RWPE2 (cell line): ENCODE measurements around the gene AOC1.
A peak's percentile ranks its signal among the peaks of the same experiment; 100 is the strongest.

Source experiments
- ATAC-seq: fragments of 200-7000 bp; cut with Tn5 transposase; 3 replicates; pipeline ENCODE4 v1.9.1; 2021; ENCODE audit warnings: low read depth
- DNase-seq: peaks from one replicate; pipeline ENCODE4 v3.0.0-alpha.2; 2020; ENCODE audit warnings: low spot score
- H3K27ac ChIP-seq: fragments of 450-650 bp; 2 replicates; pipeline ENCODE4 v1.5.1; 2017; ENCODE audit warnings: mild to moderate bottlenecking; ENCODE audit not compliant: poor library complexity, severe bottlenecking
- H3K27me3 ChIP-seq: fragments of 250-450 bp; sonication (Bioruptor Pico); 2 replicates; pipeline ENCODE4 v1.5.1; 2021; ENCODE audit warnings: mild to moderate bottlenecking, moderate library complexity; ENCODE audit not compliant: insufficient read depth, poor library complexity, severe bottlenecking
- H3K36me3 ChIP-seq: fragments of 250-450 bp; sonication (Bioruptor Pico); 2 replicates; pipeline ENCODE4 v1.5.1; 2020; ENCODE audit warnings: low read depth, mild to moderate bottlenecking, moderate library complexity
- H3K4me1 ChIP-seq: fragments of 250-450 bp; sonication (Bioruptor Pico); 2 replicates; pipeline ENCODE4 v1.5.1; 2021; ENCODE audit warnings: mild to moderate bottlenecking, moderate library complexity; ENCODE audit not compliant: insufficient read depth, poor library complexity, severe bottlenecking
- H3K4me3 ChIP-seq: fragments of 250-450 bp; sonication (Bioruptor Pico); 2 replicates; pipeline ENCODE4 v1.5.1; 2021; ENCODE audit warnings: mild to moderate bottlenecking, moderate library complexity; ENCODE audit not compliant: severe bottlenecking
- H3K9me3 ChIP-seq: fragments of 250-450 bp; sonication (Bioruptor Pico); 2 replicates; pipeline ENCODE4 v1.5.1; 2021; ENCODE audit warnings: mild to moderate bottlenecking, moderate library complexity; ENCODE audit not compliant: severe bottlenecking
- TF ChIP-seq, protein P1 (sequence below): fragments of 450-650 bp; IDR thresholded peaks from one replicate; pipeline ENCODE4 v1.5.1; 2017; ENCODE audit warnings: mild to moderate bottlenecking, moderate library complexity; ENCODE audit not compliant: poor library complexity, severe bottlenecking

AOC1 gene

DNA sequence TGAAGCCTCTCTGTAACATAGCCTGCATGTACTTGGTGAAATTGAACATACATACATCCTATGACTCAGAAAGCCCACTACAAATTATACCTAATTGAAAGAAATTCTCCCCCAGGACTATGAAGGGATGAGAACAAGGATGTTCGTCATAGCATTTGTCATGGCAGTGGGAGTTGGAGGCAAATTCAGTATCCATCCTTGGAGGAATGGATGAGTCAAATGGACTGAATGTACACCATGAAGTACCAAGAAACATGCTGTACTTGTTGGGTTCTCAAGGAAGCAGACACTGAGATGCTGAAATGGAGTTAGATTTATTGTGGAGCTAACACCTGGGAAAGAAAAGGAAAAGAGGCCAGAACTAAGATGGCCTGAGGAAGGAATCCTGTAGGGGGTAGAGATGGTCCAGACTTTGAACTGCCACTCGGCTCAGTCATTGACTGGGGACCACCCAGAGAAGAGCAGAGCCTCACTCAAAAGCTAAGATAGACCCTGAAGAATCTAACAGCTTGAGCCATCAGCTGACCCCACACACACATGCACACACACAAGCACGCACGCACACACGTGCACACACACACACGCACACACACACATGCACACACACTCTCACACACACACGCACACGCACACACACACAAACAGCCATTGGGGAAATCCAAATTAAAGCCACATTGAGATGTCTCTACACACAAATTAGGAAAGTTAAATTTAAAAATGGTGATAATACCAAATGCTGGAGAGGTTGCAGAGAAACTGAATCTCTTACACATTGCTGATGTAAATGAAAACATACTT lies 22.3 kb downstream of the AOC1 start:
- H3K27ac ChIP-seq, result no peak overlapping the region
- ATAC-seq (no peak), DNase-seq (no peak)
- H3K27me3 ChIP-seq, result no peaks in the 10 kb centered on the region
- H3K36me3 ChIP-seq, result no peaks in the 10 kb centered on the region
- peaks cover 2% of the 10 kb centered on the region for H3K9me3 ChIP-seq
- H3K4me1 ChIP-seq, result peaks cover 8% of the 10 kb centered on the region
- no peak overlapping the region for H3K4me3 ChIP-seq
- TF ChIP-seq, protein P1, sequence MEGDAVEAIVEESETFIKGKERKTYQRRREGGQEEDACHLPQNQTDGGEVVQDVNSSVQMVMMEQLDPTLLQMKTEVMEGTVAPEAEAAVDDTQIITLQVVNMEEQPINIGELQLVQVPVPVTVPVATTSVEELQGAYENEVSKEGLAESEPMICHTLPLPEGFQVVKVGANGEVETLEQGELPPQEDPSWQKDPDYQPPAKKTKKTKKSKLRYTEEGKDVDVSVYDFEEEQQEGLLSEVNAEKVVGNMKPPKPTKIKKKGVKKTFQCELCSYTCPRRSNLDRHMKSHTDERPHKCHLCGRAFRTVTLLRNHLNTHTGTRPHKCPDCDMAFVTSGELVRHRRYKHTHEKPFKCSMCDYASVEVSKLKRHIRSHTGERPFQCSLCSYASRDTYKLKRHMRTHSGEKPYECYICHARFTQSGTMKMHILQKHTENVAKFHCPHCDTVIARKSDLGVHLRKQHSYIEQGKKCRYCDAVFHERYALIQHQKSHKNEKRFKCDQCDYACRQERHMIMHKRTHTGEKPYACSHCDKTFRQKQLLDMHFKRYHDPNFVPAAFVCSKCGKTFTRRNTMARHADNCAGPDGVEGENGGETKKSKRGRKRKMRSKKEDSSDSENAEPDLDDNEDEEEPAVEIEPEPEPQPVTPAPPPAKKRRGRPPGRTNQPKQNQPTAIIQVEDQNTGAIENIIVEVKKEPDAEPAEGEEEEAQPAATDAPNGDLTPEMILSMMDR, result no peak

DNA sequence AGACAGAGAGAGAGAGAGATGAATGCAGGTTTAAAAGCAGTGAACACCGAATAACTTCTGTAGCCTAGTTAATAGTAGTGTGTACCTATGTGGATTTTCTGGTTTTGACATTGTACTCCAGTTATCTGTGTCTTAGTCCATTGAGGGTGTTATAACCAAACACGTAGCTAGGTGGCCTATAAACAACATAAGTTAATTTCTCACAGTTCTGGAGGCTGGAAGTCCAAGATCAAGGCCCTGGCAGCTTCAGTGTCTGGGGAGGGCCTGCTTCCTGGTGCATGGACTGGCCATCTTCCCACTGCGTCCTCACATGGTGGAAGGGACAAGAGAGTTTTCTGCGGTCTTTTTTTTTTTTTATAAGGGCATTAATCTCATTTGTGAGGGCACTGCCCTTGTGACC lies 23.5 kb downstream of the AOC1 start:
- TF ChIP-seq, protein P1, result no peak
- no peak overlapping the region for H3K4me3 ChIP-seq
- H3K36me3 ChIP-seq, result no peaks in the 10 kb centered on the region
- no peak for DNase-seq
- no peaks in the 10 kb centered on the region for H3K27me3 ChIP-seq
- ATAC-seq, result peak; percentile 39; the same call in 1 of the 3 replicates
- H3K27ac ChIP-seq, result no peak overlapping the region
- peaks cover 8% of the 10 kb centered on the region for H3K4me1 ChIP-seq
- peaks cover 2% of the 10 kb centered on the region for H3K9me3 ChIP-seq

- peaks cover 2% of the 10 kb centered on the region for H3K9me3 ChIP-seq
- ATAC-seq (peak; percentile 67), DNase-seq (no peak)
- no peak overlapping the region for H3K4me3 ChIP-seq
- TF ChIP-seq, protein P1, result peak; percentile 48
- H3K4me1 ChIP-seq, result peaks cover 8% of the 10 kb centered on the region
- H3K27ac ChIP-seq, result no peak overlapping the region
- H3K36me3 ChIP-seq, result no peaks in the 10 kb centered on the region
- H3K27me3 ChIP-seq, result no peaks in the 10 kb centered on the region
Measured at GRCh38 chr7:150876817-150877526, 24.7 kb downstream of the AOC1 start.

DNA sequence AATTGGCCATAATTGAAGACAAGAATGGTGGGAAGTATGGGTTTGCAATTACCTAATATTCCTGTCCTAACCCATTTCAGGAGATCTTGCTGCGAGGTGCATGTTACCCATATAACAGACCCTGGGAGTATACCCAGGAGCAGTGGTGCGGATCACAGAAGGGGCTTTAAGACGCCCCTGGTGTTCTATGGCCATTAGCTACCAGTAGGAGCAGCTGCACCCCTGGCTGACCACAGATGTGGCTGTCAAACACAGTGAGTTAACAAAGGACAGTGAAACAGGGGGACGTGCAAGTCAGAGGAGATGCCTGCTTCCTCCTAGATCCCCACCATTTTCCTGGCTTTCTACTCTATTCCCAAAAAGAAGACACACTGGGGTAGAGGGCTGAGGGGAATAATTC lies 25.2 kb downstream of the AOC1 start:
- DNase-seq (no peak), ATAC-seq (no peak)
- no peak overlapping the region for H3K27ac ChIP-seq
- H3K4me1 ChIP-seq, result peaks cover 8% of the 10 kb centered on the region
- TF ChIP-seq, protein P1, result no peak
- H3K9me3 ChIP-seq, result peaks cover 5% of the 10 kb centered on the region
- no peaks in the 10 kb centered on the region for H3K36me3 ChIP-seq
- H3K27me3 ChIP-seq, result no peaks in the 10 kb centered on the region
- no peak overlapping the region for H3K4me3 ChIP-seq

DNA sequence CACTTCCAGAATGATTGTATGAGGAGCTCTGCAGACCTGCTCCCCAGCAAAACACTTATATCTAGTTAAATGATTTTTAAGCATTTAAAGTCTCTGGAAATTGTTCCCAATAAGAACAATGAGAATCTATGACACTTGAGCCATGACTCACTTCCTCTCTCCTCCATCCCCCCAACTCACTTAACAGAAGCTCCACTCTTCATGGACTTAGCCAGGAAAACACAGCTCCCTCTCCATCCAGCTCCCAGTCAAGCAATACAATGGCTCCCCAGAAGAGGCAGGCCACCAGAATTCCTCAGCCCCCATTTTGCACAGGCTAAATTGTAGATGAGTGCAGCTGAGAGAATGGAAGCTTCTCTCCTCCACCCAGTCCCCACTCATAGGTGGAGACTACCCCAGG lies 27.0 kb downstream of the AOC1 start:
- ATAC-seq, result peak; percentile 64; the same call in 1 of the 3 replicates
- H3K9me3 ChIP-seq, result peaks cover 5% of the 10 kb centered on the region

More for the DNA sequence above, 27.0 kb downstream of the AOC1 start:
- Histone ChIP-seq H3K27ac (no peak overlapping the region), H3K27me3 (no peaks in the 10 kb centered on the region), H3K4me3 (no peak overlapping the region), H3K36me3 (no peaks in the 10 kb centered on the region), H3K4me1 (peaks cover 8% of the 10 kb centered on the region)
- no peak for DNase-seq
- TF ChIP-seq, protein P1, result no peak
